Mesothelial cell of epicardium (in vitro differentiated cells): Measurements from ENCODE around the gene ZNF511. TPM values are rescaled to one million over a fixed set of nuclear protein-coding genes. Genes with fewer than 3 reads are reported as not detected.

Experiments
- DNase-seq, 2 experiments: peaks; one replicate each; pipeline ENCODE4 v3.0.0; 2021; ENCODE audit warnings: low spot score in 2 of 2; ENCODE audit not compliant: unreplicated experiment in 2 of 2
- H3K27ac Mint-ChIP-seq: 2 replicates; pipeline ENCODE4 v1.8.0; 2021; ENCODE audit warnings: mixed read lengths
- H3K27me3 Mint-ChIP-seq: 2 replicates; pipeline ENCODE4 v1.8.0; 2021; ENCODE audit warnings: low read depth, mixed read lengths
- H3K36me3 Mint-ChIP-seq: 2 replicates; pipeline ENCODE4 v1.8.0; 2021; ENCODE audit warnings: mixed read lengths
- H3K4me1 Mint-ChIP-seq: 2 replicates; pipeline ENCODE4 v1.8.0; 2021; ENCODE audit warnings: mixed read lengths
- H3K4me3 Mint-ChIP-seq: 2 replicates; pipeline ENCODE4 v1.8.0; 2021; ENCODE audit warnings: mild to moderate bottlenecking, moderate library complexity, mixed read lengths
- H3K9me3 Mint-ChIP-seq: 2 replicates; pipeline ENCODE4 v1.8.0; 2021; ENCODE audit warnings: mixed read lengths
- CTCF ChIP-seq: fragments of 200-600 bp; sonication (generic); IDR thresholded peaks from one replicate; pipeline ENCODE4 v1.5.0; 2021; ENCODE audit warnings: antibody characterized with exemption; ENCODE audit not compliant: unreplicated experiment
- total RNA-seq: library from RNA; stranded (reverse); gene quantifications from 3 replicates; pipeline ENCODE4 v1.2.1, GENCODE V29; 2021

ZNF511 gene
- total RNA-seq, 1 donor from 2014 or later: 44.9 TPM

- Mint-ChIP-seq H3K27me3 (no peaks in the 10 kb centered on the region), H3K4me3 (no peak overlapping the region), H3K4me1 (no peaks in the 10 kb centered on the region), H3K27ac (no peak overlapping the region), H3K36me3 (peaks cover 52% of the 10 kb centered on the region), H3K9me3 (no peaks in the 10 kb centered on the region)
- DNase-seq: no peak
- no peak for TF ChIP-seq CTCF
Measured at GRCh38 chr10:133298466-133298865, 10.2 kb upstream of the ZNF511 start.

GRCh38 chr10:133299224-133299623 is 9.5 kb upstream of the ZNF511 start:
- no peaks in the 10 kb centered on the region for H3K27me3 Mint-ChIP-seq
- no peak for DNase-seq
- no peak for TF ChIP-seq CTCF
- H3K36me3 Mint-ChIP-seq: peaks cover 46% of the 10 kb centered on the region
- no peak overlapping the region for H3K4me3 Mint-ChIP-seq
- no peaks in the 10 kb centered on the region for H3K9me3 Mint-ChIP-seq
- H3K4me1 Mint-ChIP-seq: no peaks in the 10 kb centered on the region
- H3K27ac Mint-ChIP-seq: no peak overlapping the region

GRCh38 chr10:133299738-133300137 is 9.0 kb upstream of the ZNF511 start:
- no peak for DNase-seq
- no peak overlapping the region for H3K4me3 Mint-ChIP-seq
- TF ChIP-seq CTCF: no peak
- H3K36me3 Mint-ChIP-seq: peaks cover 40% of the 10 kb centered on the region
- H3K27ac Mint-ChIP-seq: no peak overlapping the region
- no peaks in the 10 kb centered on the region for H3K9me3 Mint-ChIP-seq
- no peaks in the 10 kb centered on the region for H3K4me1 Mint-ChIP-seq
- no peaks in the 10 kb centered on the region for H3K27me3 Mint-ChIP-seq

DNA sequence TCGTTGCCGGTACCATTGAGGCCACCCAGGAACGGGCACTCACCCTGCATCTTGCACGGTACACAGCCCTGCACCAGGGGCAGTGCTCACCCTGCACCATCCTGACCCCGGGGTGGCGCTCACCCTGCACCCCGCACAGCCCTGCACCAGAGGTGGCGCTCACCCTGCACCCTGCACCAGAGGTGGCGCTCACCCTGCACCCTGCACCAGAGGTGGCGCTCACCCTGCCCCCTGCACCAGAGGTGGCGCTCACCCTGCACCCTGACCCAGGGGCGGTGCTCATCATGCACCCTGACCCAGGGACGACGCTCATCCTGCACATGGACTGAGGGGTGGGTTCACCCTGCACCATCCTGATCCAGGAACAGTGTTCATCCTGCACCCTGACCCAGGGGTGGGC is 6.5 kb upstream of the ZNF511 start:
- H3K9me3 Mint-ChIP-seq: no peaks in the 10 kb centered on the region
- DNase-seq: no peak
- H3K27me3 Mint-ChIP-seq: no peaks in the 10 kb centered on the region
- no peak for TF ChIP-seq CTCF
- peaks cover 7% of the 10 kb centered on the region for H3K4me1 Mint-ChIP-seq
- no peak overlapping the region for H3K4me3 Mint-ChIP-seq
- H3K27ac Mint-ChIP-seq: no peak overlapping the region
- H3K36me3 Mint-ChIP-seq: peaks cover 35% of the 10 kb centered on the region

GRCh38 chr10:133303206-133303605 is 5.5 kb upstream of the ZNF511 start:
- no peak for TF ChIP-seq CTCF
- H3K4me3 Mint-ChIP-seq: no peak overlapping the region
- H3K27ac Mint-ChIP-seq: no peak overlapping the region
- no peaks in the 10 kb centered on the region for H3K9me3 Mint-ChIP-seq
- H3K27me3 Mint-ChIP-seq: no peaks in the 10 kb centered on the region
- peaks cover 26% of the 10 kb centered on the region for H3K36me3 Mint-ChIP-seq
- peaks cover 12% of the 10 kb centered on the region for H3K4me1 Mint-ChIP-seq
- no peak for DNase-seq

GRCh38 chr10:133306097-133306476 is 2.6 kb upstream of the ZNF511 start:
- TF ChIP-seq CTCF: no peak
- H3K4me1 Mint-ChIP-seq: peaks cover 12% of the 10 kb centered on the region
- no peak overlapping the region for H3K4me3 Mint-ChIP-seq

More at GRCh38 chr10:133306097-133306476, 2.6 kb upstream of the ZNF511 start:
- H3K9me3 Mint-ChIP-seq: no peaks in the 10 kb centered on the region
- no peak overlapping the region for H3K27ac Mint-ChIP-seq
- peaks cover 9% of the 10 kb centered on the region for H3K36me3 Mint-ChIP-seq
- DNase-seq: no peak
- H3K27me3 Mint-ChIP-seq: no peaks in the 10 kb centered on the region
